ENCODE data around the gene CDON.

GRCh38 chr11:126048197-126048596 is 14.5 kb downstream of the CDON start:
- no peak for TF ChIP-seq POLR2A (IDR thresholded peaks at IDR 0.05; ENCODE audit: low read length)
- no peak for TF ChIP-seq GATA1 (IDR thresholded peaks at IDR 0.05; ENCODE audit: low read depth, low read length)
